CD14-positive monocyte (primary cell): Measurements from ENCODE around the gene PCBP3. TPM values are rescaled to one million over a fixed set of nuclear protein-coding genes. Genes with fewer than 3 reads are reported as not detected.

Source experiments
- DNase-seq, 3 donors: peaks; one replicate each; pipeline ENCODE4 v3.0.0-alpha.2; 2011 to 2022
- H2AFZ ChIP-seq: 2 replicates; pipeline ENCODE4 v1.6.0; 2012; ENCODE audit warnings: mild to moderate bottlenecking, low read depth, low read length, inconsistent platforms; ENCODE audit not compliant: insufficient read depth, poor library complexity, severe bottlenecking
- H3K27ac ChIP-seq, 2 donors: 1 replicate in 1 of 2; 2 replicates in 1 of 2; pipeline ENCODE4 v1.5.1; 2012 to 2013; ENCODE audit warnings: low read length in 2 of 2, control low read depth in 1 of 2, inconsistent platforms in 1 of 2, low read depth in 1 of 2, mild to moderate bottlenecking in 1 of 2
- H3K27me3 ChIP-seq, 2 donors: one replicate each; pipeline versions ENCODE4 v1.6.0 to v1.6.1; 2011 to 2013; ENCODE audit warnings: low read length in 2 of 2; ENCODE audit not compliant: control insufficient read depth in 2 of 2, insufficient read depth in 2 of 2
- H3K36me3 ChIP-seq, 2 donors: replicated peaks in 1 of 2; 1 replicate in 1 of 2; 2 replicates in 1 of 2; pipeline versions ENCODE4 v1.5.1 to v1.6.1; 2012 to 2013; ENCODE audit warnings: low read length in 2 of 2, control low read depth in 1 of 2, inconsistent platforms in 1 of 2, mild to moderate bottlenecking in 1 of 2; ENCODE audit not compliant: insufficient read depth in 2 of 2, control insufficient read depth in 1 of 2
- H3K4me1 ChIP-seq, 2 donors: 1 replicate in 1 of 2; 2 replicates in 1 of 2; pipeline versions ENCODE4 v1.5.1 to v1.6.1; 2012 to 2013; ENCODE audit warnings: low read length in 2 of 2, control low read depth in 1 of 2, inconsistent platforms in 1 of 2, mild to moderate bottlenecking in 1 of 2, moderate library complexity in 1 of 2; ENCODE audit not compliant: insufficient read depth in 2 of 2, control insufficient read depth in 1 of 2
- H3K4me2 ChIP-seq: replicated peaks from 2 replicates; pipeline ENCODE3; 2012; ENCODE audit warnings: low read length, moderate library complexity, mild to moderate bottlenecking; ENCODE audit not compliant: poor library complexity, severe bottlenecking; ENCODE audit errors: extremely low read depth
- H3K4me3 ChIP-seq, 3 experiments: fragments of 200-600 bp in 1 of 3; sonication (generic) in 1 of 3; replicated peaks in 1 of 3; 1 replicate in 2 of 3; 2 replicates in 1 of 3; pipeline ENCODE4 v1.5.1; 2011 to 2013; ENCODE audit warnings: low read length in 3 of 3, mild to moderate bottlenecking in 3 of 3, control low read depth in 2 of 3, low read depth in 2 of 3, inconsistent platforms in 1 of 3, moderate library complexity in 1 of 3
- H3K79me2 ChIP-seq: 2 replicates; pipeline ENCODE4 v1.6.0; 2012; ENCODE audit warnings: mild to moderate bottlenecking, control low read depth, inconsistent platforms, low read length, moderate library complexity; ENCODE audit not compliant: insufficient read depth
- H3K9ac ChIP-seq: 2 replicates; pipeline ENCODE4 v1.6.0; 2017; ENCODE audit warnings: low read length, mild to moderate bottlenecking; ENCODE audit not compliant: insufficient read depth, poor library complexity, severe bottlenecking
- H3K9me3 ChIP-seq, 2 donors: replicated peaks in 1 of 2; 1 replicate in 1 of 2; 2 replicates in 1 of 2; pipeline versions ENCODE4 v1.5.1 to v1.6.1; 2012 to 2013; ENCODE audit warnings: low read length in 2 of 2, control low read depth in 1 of 2; ENCODE audit not compliant: control insufficient read depth in 1 of 2, insufficient read depth in 1 of 2
- H4K20me1 ChIP-seq: 2 replicates; pipeline ENCODE4 v1.6.0; 2012; ENCODE audit warnings: mild to moderate bottlenecking, low read length, control low read depth, moderate library complexity; ENCODE audit not compliant: insufficient read depth
- H3K27ac Mint-ChIP-seq, 7 donors: one replicate each; pipeline ENCODE4 v1.8.0; 2020; ENCODE audit warnings: mild to moderate bottlenecking in 7 of 7, mixed read lengths in 7 of 7, moderate library complexity in 6 of 7, inconsistent platforms in 2 of 7
- H3K27me3 Mint-ChIP-seq, 3 donors: one replicate each; pipeline ENCODE4 v1.8.0; 2021 to 2022; ENCODE audit warnings: low read depth in 3 of 3, mild to moderate bottlenecking in 3 of 3, mixed read lengths in 3 of 3, moderate library complexity in 3 of 3, inconsistent platforms in 1 of 3
- H3K36me3 Mint-ChIP-seq, 2 donors: one replicate each; pipeline ENCODE4 v1.8.0; 2020; ENCODE audit warnings: mixed read lengths in 2 of 2, inconsistent platforms in 1 of 2, mild to moderate bottlenecking in 1 of 2
- H3K4me1 Mint-ChIP-seq: one replicate; pipeline ENCODE4 v1.8.0; 2020; ENCODE audit warnings: mild to moderate bottlenecking, mixed read lengths
- H3K4me3 Mint-ChIP-seq, 2 donors: one replicate each; pipeline ENCODE4 v1.8.0; 2020; ENCODE audit warnings: mild to moderate bottlenecking in 2 of 2, mixed read lengths in 2 of 2, moderate library complexity in 1 of 2
- H3K9me3 Mint-ChIP-seq, 7 donors: one replicate each; pipeline ENCODE4 v1.8.0; 2020 to 2022; ENCODE audit warnings: mixed read lengths in 7 of 7, mild to moderate bottlenecking in 6 of 7, moderate library complexity in 6 of 7, inconsistent platforms in 2 of 7
- CTCF ChIP-seq: fragments of 200-600 bp; IDR thresholded peaks from one replicate; pipeline ENCODE4 v1.8.0; 2022; ENCODE audit warnings: antibody characterized with exemption, mild to moderate bottlenecking
- WGBS: methylation state at CpG from one replicate; pipeline ENCODE4 v1.1.5; 2013; ENCODE audit warnings: missing lambda C conversion rate; ENCODE audit not compliant: insufficient coverage; 5-methylcytosine and 5-hydroxymethylcytosine counted together
- intact Hi-C, 2 donors: fragments of 100-400 bp; cut with micrococcal nuclease; formaldehyde crosslinking; loops; one replicate each; pipeline versions ENCODE4 v1.15.0 to v1.15.1; 2023
- polyA plus RNA-seq, 3 donors: library from polyadenylated mRNA; depleted of rRNA in 1 of 3; unstranded in 2 of 3; stranded (reverse) in 1 of 3; fragments of 300-500 nt in 2 of 3; fragments of >200 nt in 1 of 3; fragmentation: Illumina TruSeq in 2 of 3; gene quantifications; 1 replicate in 2 of 3; 2 replicates in 1 of 3; pipeline ENCODE4 v1.2.3, GENCODE V29; 2012 to 2021

PCBP3 gene
- polyA plus RNA-seq, 3 donors: 0.34 to 0.49 TPM; not detected in 1

GRCh38 chr21:45790427-45790826, 146.9 kb downstream of the PCBP3 start:
- no peaks in the 10 kb centered on the region for H3K27me3 Mint-ChIP-seq
- no peaks in the 10 kb centered on the region for H3K27me3 ChIP-seq
- no peak for TF ChIP-seq CTCF
- H3K4me2 ChIP-seq: no peak overlapping the region
- no peaks in the 10 kb centered on the region for H3K9me3 ChIP-seq
- H3K4me3 ChIP-seq: no peak overlapping the region
- H3K9ac ChIP-seq: no peak overlapping the region
- H3K36me3 Mint-ChIP-seq: no peaks in the 10 kb centered on the region
- no peaks in the 10 kb centered on the region for H3K4me1 ChIP-seq
- no peak overlapping the region for H2AFZ ChIP-seq
- WGBS: 95% methylated on average over 7 of the region's 7 CpGs
- H3K4me3 Mint-ChIP-seq: no peak overlapping the region
- no peak for DNase-seq
- H4K20me1 ChIP-seq: no peaks in the 10 kb centered on the region
- peaks cover 0 to 2% (median 0%) of the 10 kb centered on the region in 7 donors for H3K9me3 Mint-ChIP-seq
- H3K4me1 Mint-ChIP-seq: no peaks in the 10 kb centered on the region
- H3K79me2 ChIP-seq: no peaks in the 10 kb centered on the region
- intact Hi-C loops: no loop called here
- no peak overlapping the region for H3K27ac ChIP-seq
- peak overlapping the region in 1 of 7 donors; percentile 70 for H3K27ac Mint-ChIP-seq
- no peaks in the 10 kb centered on the region for H3K36me3 ChIP-seq

GRCh38 chr21:45791562-45792418, 148.3 kb downstream of the PCBP3 start:
- H3K36me3 Mint-ChIP-seq: no peaks in the 10 kb centered on the region
- H3K4me2 ChIP-seq: no peak overlapping the region

More at GRCh38 chr21:45791562-45792418, 148.3 kb downstream of the PCBP3 start:
- TF ChIP-seq CTCF: no peak
- Histone ChIP-seq H3K27me3 (no peaks in the 10 kb centered on the region), H2AFZ (no peak overlapping the region), H3K36me3 (no peaks in the 10 kb centered on the region), H4K20me1 (no peaks in the 10 kb centered on the region), H3K9me3 (no peaks in the 10 kb centered on the region), H3K9ac (no peak overlapping the region), H3K79me2 (no peaks in the 10 kb centered on the region), H3K4me1 (no peaks in the 10 kb centered on the region), H3K4me3 (no peak overlapping the region), H3K27ac (no peak overlapping the region)
- DNase-seq: no peak
- peaks cover 0 to 2% (median 0%) of the 10 kb centered on the region in 7 donors for H3K9me3 Mint-ChIP-seq
- WGBS: 91% methylated on average over 10 of the region's 19 CpGs
- H3K4me1 Mint-ChIP-seq: no peaks in the 10 kb centered on the region
- no peaks in the 10 kb centered on the region for H3K27me3 Mint-ChIP-seq
- H3K27ac Mint-ChIP-seq: no peak overlapping the region
- intact Hi-C loops: no loop called here
- H3K4me3 Mint-ChIP-seq: no peak overlapping the region
